AG10803 (cell line): ENCODE data around the gene RBM38.
A peak's percentile ranks its signal among the peaks of the same experiment; 100 is the strongest.

Source experiments
- DNase-seq: peaks from one replicate; pipeline ENCODE4 v3.0.0; 2010; ENCODE audit warnings: low read depth
- H3K4me3 ChIP-seq: 2 replicates; pipeline ENCODE4 v1.5.1; 2011; ENCODE audit warnings: mild to moderate bottlenecking, low read length, control low read depth
- CTCF ChIP-seq: conservative IDR thresholded peaks from 2 replicates; pipeline ENCODE4 v1.5.1; 2011; ENCODE audit warnings: mild to moderate bottlenecking, low read length, control low read depth, inconsistent platforms

RBM38 gene

GRCh38 chr20:57410398-57410920 lies 19.3 kb downstream of the RBM38 start:
- TF ChIP-seq CTCF = no peak
- H3K4me3 ChIP-seq = no peak overlapping the region
- no peak for DNase-seq

GRCh38 chr20:57410924-57411323 lies 19.7 kb downstream of the RBM38 start:
- no peak overlapping the region for H3K4me3 ChIP-seq
- no peak for DNase-seq
- TF ChIP-seq CTCF = no peak

- no peak for DNase-seq
- H3K4me3 ChIP-seq = no peak overlapping the region
- TF ChIP-seq CTCF = no peak
These were observed 20.4 kb downstream of the RBM38 start for GRCh38 chr20:57411406-57412283.

GRCh38 chr20:57412347-57413029 lies 21.3 kb downstream of the RBM38 start:
- no peak for TF ChIP-seq CTCF
- DNase-seq = no peak
- no peak overlapping the region for H3K4me3 ChIP-seq

GRCh38 chr20:57413986-57414385 lies 22.8 kb downstream of the RBM38 start:
- no peak for TF ChIP-seq CTCF
- no peak for DNase-seq
- H3K4me3 ChIP-seq = no peak overlapping the region

GRCh38 chr20:57414867-57415592 lies 23.8 kb downstream of the RBM38 start:
- H3K4me3 ChIP-seq = no peak overlapping the region
- DNase-seq = peak; percentile 24
- no peak for TF ChIP-seq CTCF
